ENCODE results near the gene SS18L1. TPM values are rescaled to one million over a fixed set of nuclear protein-coding genes. Genes with fewer than 3 reads are reported as not detected.
A peak's percentile ranks its signal among the peaks of the same experiment; 100 is the strongest.

The SS18L1 gene
- total RNA-seq, 1 donor from 2014 or later, result 16.3 TPM

- no peak for DNase-seq (ENCODE audit: low read depth)
- peaks cover 21% of the 10 kb centered on the region for H3K79me2 ChIP-seq (ENCODE audit: insufficient read depth, low read length)
- no peaks in the 10 kb centered on the region for H3K27me3 ChIP-seq (ENCODE audit: insufficient read depth, low read length)
- Mint-ChIP-seq H3K36me3 (ENCODE audit: low read depth, unreplicated experiment) (peaks cover 26% of the 10 kb centered on the region), H3K27me3 (ENCODE audit: low read depth, unreplicated experiment) (no peaks in the 10 kb centered on the region), H3K4me3 (ENCODE audit: unreplicated experiment) (peak overlapping the region; percentile 42), H3K4me1 (ENCODE audit: low read depth, unreplicated experiment) (no peaks in the 10 kb centered on the region), H3K27ac (ENCODE audit: unreplicated experiment) (no peak overlapping the region), H3K9me3 (ENCODE audit: unreplicated experiment) (no peaks in the 10 kb centered on the region)
- H3K36me3 ChIP-seq (ENCODE audit: insufficient read depth, low read length), result peaks cover 53% of the 10 kb centered on the region
- peaks cover 5% of the 10 kb centered on the region for H3K4me1 ChIP-seq (ENCODE audit: insufficient read depth, low read length)
- peaks cover 83% of the 10 kb centered on the region for H4K20me1 ChIP-seq (ENCODE audit: insufficient read depth, low read length)
- H2AFZ ChIP-seq (ENCODE audit: low read depth, low read length), result no peak overlapping the region
- TF ChIP-seq CTCF (IDR thresholded peaks at IDR 0.05; ENCODE audit: insufficient read depth, low read depth, low read length) (no peak), EZH2 (IDR thresholded peaks at IDR 0.05; ENCODE audit: insufficient read depth, low read length) (no peak)
- H3K27ac ChIP-seq (ENCODE audit: low read depth, low read length), result no peak overlapping the region
- H3K9ac ChIP-seq (ENCODE audit: low read length), result no peak overlapping the region
- H3K9me3 ChIP-seq (ENCODE audit: insufficient read depth, low read depth, low read length), result no peaks in the 10 kb centered on the region
- H3K4me2 ChIP-seq (ENCODE audit: low read length), result no peak overlapping the region
- H3K4me3 ChIP-seq (ENCODE audit: insufficient read depth, low read depth, low read length), result no peak overlapping the region
- no peak for FAIRE-seq
These were observed 11.1 kb upstream of the SS18L1 start for GRCh38 chr20:62132421-62132820.

- no peak overlapping the region for H2AFZ ChIP-seq (ENCODE audit: low read depth, low read length)
- H3K27me3 ChIP-seq (ENCODE audit: insufficient read depth, low read length), result no peaks in the 10 kb centered on the region
- no peak overlapping the region for H3K4me2 ChIP-seq (ENCODE audit: low read length)
- H3K4me1 ChIP-seq (ENCODE audit: insufficient read depth, low read length), result peaks cover 5% of the 10 kb centered on the region
- no peak overlapping the region for H3K4me3 ChIP-seq (ENCODE audit: insufficient read depth, low read depth, low read length)
- FAIRE-seq (no peak), DNase-seq (ENCODE audit: low read depth) (peak; percentile 27)
- H3K27me3 Mint-ChIP-seq (ENCODE audit: low read depth, unreplicated experiment), result no peaks in the 10 kb centered on the region
- H3K27ac Mint-ChIP-seq (ENCODE audit: unreplicated experiment), result no peak overlapping the region
- H3K4me1 Mint-ChIP-seq (ENCODE audit: low read depth, unreplicated experiment), result no peaks in the 10 kb centered on the region
- peaks cover 53% of the 10 kb centered on the region for H3K36me3 ChIP-seq (ENCODE audit: insufficient read depth, low read length)
- H3K9me3 ChIP-seq (ENCODE audit: insufficient read depth, low read depth, low read length), result no peaks in the 10 kb centered on the region
- H3K9ac ChIP-seq (ENCODE audit: low read length), result no peak overlapping the region
- H3K4me3 Mint-ChIP-seq (ENCODE audit: unreplicated experiment), result no peak overlapping the region
- peaks cover 25% of the 10 kb centered on the region for H3K79me2 ChIP-seq (ENCODE audit: insufficient read depth, low read length)
- TF ChIP-seq CTCF (IDR thresholded peaks at IDR 0.05; ENCODE audit: insufficient read depth, low read depth, low read length) (no peak), EZH2 (IDR thresholded peaks at IDR 0.05; ENCODE audit: insufficient read depth, low read length) (no peak)
- peaks cover 83% of the 10 kb centered on the region for H4K20me1 ChIP-seq (ENCODE audit: insufficient read depth, low read length)
- H3K9me3 Mint-ChIP-seq (ENCODE audit: unreplicated experiment), result no peaks in the 10 kb centered on the region
- H3K36me3 Mint-ChIP-seq (ENCODE audit: low read depth, unreplicated experiment), result peaks cover 29% of the 10 kb centered on the region
- H3K27ac ChIP-seq (ENCODE audit: low read depth, low read length), result no peak overlapping the region
These were observed 10.3 kb upstream of the SS18L1 start for GRCh38 chr20:62133051-62133845.

GRCh38 chr20:62133864-62134263, 9.7 kb upstream of the SS18L1 start:
- H3K9me3 Mint-ChIP-seq (ENCODE audit: unreplicated experiment), result no peaks in the 10 kb centered on the region
- FAIRE-seq (no peak), DNase-seq (ENCODE audit: low read depth) (no peak)
- Histone ChIP-seq H3K4me2 (ENCODE audit: low read length) (no peak overlapping the region), H3K9me3 (ENCODE audit: insufficient read depth, low read depth, low read length) (no peaks in the 10 kb centered on the region), H3K27me3 (ENCODE audit: insufficient read depth, low read length) (no peaks in the 10 kb centered on the region), H3K79me2 (ENCODE audit: insufficient read depth, low read length) (peaks cover 28% of the 10 kb centered on the region), H3K27ac (ENCODE audit: low read depth, low read length) (no peak overlapping the region), H3K4me3 (ENCODE audit: insufficient read depth, low read depth, low read length) (no peak overlapping the region), H3K9ac (ENCODE audit: low read length) (no peak overlapping the region), H2AFZ (ENCODE audit: low read depth, low read length) (no peak overlapping the region), H3K4me1 (ENCODE audit: insufficient read depth, low read length) (peaks cover 5% of the 10 kb centered on the region), H3K36me3 (ENCODE audit: insufficient read depth, low read length) (peaks cover 50% of the 10 kb centered on the region), H4K20me1 (ENCODE audit: insufficient read depth, low read length) (peaks cover 83% of the 10 kb centered on the region)
- H3K27ac Mint-ChIP-seq (ENCODE audit: unreplicated experiment), result no peak overlapping the region
- TF ChIP-seq CTCF (IDR thresholded peaks at IDR 0.05; ENCODE audit: insufficient read depth, low read depth, low read length) (no peak), EZH2 (IDR thresholded peaks at IDR 0.05; ENCODE audit: insufficient read depth, low read length) (no peak)
- peaks cover 31% of the 10 kb centered on the region for H3K36me3 Mint-ChIP-seq (ENCODE audit: low read depth, unreplicated experiment)
- no peaks in the 10 kb centered on the region for H3K27me3 Mint-ChIP-seq (ENCODE audit: low read depth, unreplicated experiment)
- H3K4me1 Mint-ChIP-seq (ENCODE audit: low read depth, unreplicated experiment), result no peaks in the 10 kb centered on the region
- no peak overlapping the region for H3K4me3 Mint-ChIP-seq (ENCODE audit: unreplicated experiment)

Data from astrocyte (in vitro differentiated cells and primary cell).